Esophagus muscularis mucosa (tissue), 4 donors: ENCODE results near the gene RAB3B.

Experiments used
- CTCF ChIP-seq, 3 experiments: fragments of 200-600 bp in 2 of 3; fragments of 450-650 bp in 1 of 3; sonication (generic) in 2 of 3; IDR thresholded peaks; one replicate each; pipeline ENCODE4 v1.5.1; 2017 to 2019; ENCODE audit warnings: antibody characterized with exemption in 3 of 3, mild to moderate bottlenecking in 2 of 3, moderate library complexity in 1 of 3
- EP300 ChIP-seq: sonication (generic); formaldehyde crosslinking; IDR thresholded peaks from one replicate; pipeline ENCODE4 v1.6.1; 2017; ENCODE audit warnings: antibody characterized with exemption
- POLR2A ChIP-seq: fragments of 450-650 bp; IDR thresholded peaks from one replicate; pipeline ENCODE4 v1.6.1; 2017; ENCODE audit warnings: antibody characterized with exemption, moderate library complexity, mild to moderate bottlenecking, low read depth
- POLR2AphosphoS5 ChIP-seq, 2 donors: sonication (generic); formaldehyde crosslinking; IDR thresholded peaks; one replicate each; pipeline ENCODE4 v1.6.1; 2017; ENCODE audit warnings: antibody characterized with exemption in 2 of 2

GRCh38 chr1:51948491-51948915 lies 42.0 kb downstream of the RAB3B start:
- TF ChIP-seq POLR2A (no peak), CTCF (IDR thresholded peaks at IDR 0.05) (no peak), EP300 (no peak), POLR2AphosphoS5 (IDR thresholded peaks at IDR 0.05) (no peak)
